Psoas muscle (tissue), 8 donors: ENCODE results near the gene SORBS1. TPM values are rescaled to one million over a fixed set of nuclear protein-coding genes. Genes with fewer than 3 reads are reported as not detected.

Experiments used
- ATAC-seq, 4 donors: fragments of 200-7000 bp; cut with Tn5 transposase; one replicate each; pipeline ENCODE4 v1.9.1; 2020; ENCODE audit warnings: moderate library complexity in 3 of 4, mild to moderate bottlenecking in 2 of 4
- DNase-seq, 2 donors: peaks; one replicate each; pipeline ENCODE4 v3.0.0-alpha.2; 2020
- H3K27ac ChIP-seq: fragments of 200-600 bp; one replicate; pipeline ENCODE4 v1.8.0; 2022
- H3K27me3 ChIP-seq, 3 donors: fragments of 200-600 bp in 1 of 3; one replicate each; pipeline versions ENCODE4 v1.6.1 to v1.8.0; 2013 to 2022; ENCODE audit warnings: low read length in 2 of 3, mild to moderate bottlenecking in 2 of 3, moderate library complexity in 1 of 3; ENCODE audit not compliant: insufficient read depth in 3 of 3
- H3K36me3 ChIP-seq, 2 donors: fragments of 200-600 bp in 1 of 2; one replicate each; pipeline versions ENCODE4 v1.6.1 to v1.8.0; 2013 to 2022; ENCODE audit warnings: low read depth in 1 of 2, mild to moderate bottlenecking in 1 of 2, moderate library complexity in 1 of 2; ENCODE audit not compliant: insufficient read depth in 1 of 2
- H3K4me1 ChIP-seq: fragments of 200-600 bp; one replicate; pipeline ENCODE4 v1.8.0; 2022
- H3K4me3 ChIP-seq: fragments of 200-600 bp; one replicate; pipeline ENCODE4 v1.8.0; 2022; ENCODE audit warnings: mild to moderate bottlenecking
- H3K9me3 ChIP-seq: fragments of 200-600 bp; one replicate; pipeline ENCODE4 v1.8.0; 2022
- WGBS, 3 donors: extraction: QIAGEN DNeasy Blood & Tissue Kit; methylation state at CpG; one replicate each; pipeline versions ENCODE4 v1.1.6 to v1.1.7; 2013; 5-methylcytosine and 5-hydroxymethylcytosine counted together
- intact Hi-C, 2 donors: fragments of 100-400 bp; cut with DNase I; formaldehyde crosslinking; loops; one replicate each; pipeline versions ENCODE4 v1.11.0 to v1.14.2; 2022
- polyA plus RNA-seq, 3 donors: library from polyadenylated mRNA; stranded (reverse); fragments of 200-250 nt; gene quantifications; one replicate each; pipeline ENCODE4 v1.2.3, GENCODE V29; 2013
- total RNA-seq, 4 donors: library from RNA; stranded (reverse); fragmentation: NEBNext Ultra II Directional in 2 of 4; extraction: Animal tissue kit (Norgen Biotek cat#: 25700) in 2 of 4; gene quantifications; one replicate each; pipeline versions ENCODE4 v1.2.1 to v1.2.4, GENCODE V29; 2021 to 2023
- TF ChIP-seq, protein P1 (sequence below): fragments of 200-600 bp; IDR thresholded peaks from one replicate; pipeline ENCODE4 v1.8.0; 2022; ENCODE audit warnings: antibody characterized with exemption
- donor health status: healthy with polysubstance abuse.
- donor health status: DM: no; HTN: no; CAD: no; lungs with moderate emphysema.
- donor health status: Bipolar disorder and iron deficiency.
- donor health status: healthy.
- donor health status: DM: yes; HTN: yes; CAD: no.
- donor health status: DM: no; HTN: no; CAD: no.
- donor health status: DM: no; HTN: no; CAD: no.
- donor health status: DM: yes; HTN: yes; CAD: no.

SORBS1 gene
- total and polyA plus RNA-seq, 7 donors, result 17.3 to 306 (median 145) TPM

DNA sequence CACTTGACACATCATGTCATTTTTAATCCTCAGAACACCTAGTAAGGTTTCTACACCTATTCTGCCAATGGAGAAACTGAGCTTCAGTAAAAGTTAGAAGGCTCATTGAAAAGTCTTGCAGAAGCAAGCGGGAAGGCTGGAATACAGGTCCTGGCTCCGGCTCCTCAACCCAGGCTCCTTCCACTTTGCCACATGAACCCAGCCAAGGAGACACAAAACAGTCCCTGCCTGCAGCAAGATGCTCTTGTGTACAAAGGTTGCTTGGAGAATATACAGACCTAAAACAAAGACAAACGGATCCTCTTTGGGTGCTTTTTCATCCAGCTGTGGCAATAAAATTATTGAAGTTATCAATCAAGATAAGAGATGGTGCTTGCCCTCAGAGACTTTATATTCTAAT is 106.8 kb downstream of the SORBS1 start:
- TF ChIP-seq, protein P1, sequence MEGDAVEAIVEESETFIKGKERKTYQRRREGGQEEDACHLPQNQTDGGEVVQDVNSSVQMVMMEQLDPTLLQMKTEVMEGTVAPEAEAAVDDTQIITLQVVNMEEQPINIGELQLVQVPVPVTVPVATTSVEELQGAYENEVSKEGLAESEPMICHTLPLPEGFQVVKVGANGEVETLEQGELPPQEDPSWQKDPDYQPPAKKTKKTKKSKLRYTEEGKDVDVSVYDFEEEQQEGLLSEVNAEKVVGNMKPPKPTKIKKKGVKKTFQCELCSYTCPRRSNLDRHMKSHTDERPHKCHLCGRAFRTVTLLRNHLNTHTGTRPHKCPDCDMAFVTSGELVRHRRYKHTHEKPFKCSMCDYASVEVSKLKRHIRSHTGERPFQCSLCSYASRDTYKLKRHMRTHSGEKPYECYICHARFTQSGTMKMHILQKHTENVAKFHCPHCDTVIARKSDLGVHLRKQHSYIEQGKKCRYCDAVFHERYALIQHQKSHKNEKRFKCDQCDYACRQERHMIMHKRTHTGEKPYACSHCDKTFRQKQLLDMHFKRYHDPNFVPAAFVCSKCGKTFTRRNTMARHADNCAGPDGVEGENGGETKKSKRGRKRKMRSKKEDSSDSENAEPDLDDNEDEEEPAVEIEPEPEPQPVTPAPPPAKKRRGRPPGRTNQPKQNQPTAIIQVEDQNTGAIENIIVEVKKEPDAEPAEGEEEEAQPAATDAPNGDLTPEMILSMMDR, result no peak
- H3K36me3 ChIP-seq, result no peaks in the 10 kb centered on the region
- 93 to 97% (median 95%) methylated on average over 3 of the region's 3 CpGs for WGBS, 3 donors
- no peak for ATAC-seq
- no peak overlapping the region for H3K4me3 ChIP-seq
- H3K27me3 ChIP-seq, result no peaks in the 10 kb centered on the region
- H3K4me1 ChIP-seq, result peaks cover 45% of the 10 kb centered on the region
- H3K9me3 ChIP-seq, result no peaks in the 10 kb centered on the region
- no peak overlapping the region for H3K27ac ChIP-seq
- intact Hi-C loops, result no loop called here
- no peak for DNase-seq

DNA sequence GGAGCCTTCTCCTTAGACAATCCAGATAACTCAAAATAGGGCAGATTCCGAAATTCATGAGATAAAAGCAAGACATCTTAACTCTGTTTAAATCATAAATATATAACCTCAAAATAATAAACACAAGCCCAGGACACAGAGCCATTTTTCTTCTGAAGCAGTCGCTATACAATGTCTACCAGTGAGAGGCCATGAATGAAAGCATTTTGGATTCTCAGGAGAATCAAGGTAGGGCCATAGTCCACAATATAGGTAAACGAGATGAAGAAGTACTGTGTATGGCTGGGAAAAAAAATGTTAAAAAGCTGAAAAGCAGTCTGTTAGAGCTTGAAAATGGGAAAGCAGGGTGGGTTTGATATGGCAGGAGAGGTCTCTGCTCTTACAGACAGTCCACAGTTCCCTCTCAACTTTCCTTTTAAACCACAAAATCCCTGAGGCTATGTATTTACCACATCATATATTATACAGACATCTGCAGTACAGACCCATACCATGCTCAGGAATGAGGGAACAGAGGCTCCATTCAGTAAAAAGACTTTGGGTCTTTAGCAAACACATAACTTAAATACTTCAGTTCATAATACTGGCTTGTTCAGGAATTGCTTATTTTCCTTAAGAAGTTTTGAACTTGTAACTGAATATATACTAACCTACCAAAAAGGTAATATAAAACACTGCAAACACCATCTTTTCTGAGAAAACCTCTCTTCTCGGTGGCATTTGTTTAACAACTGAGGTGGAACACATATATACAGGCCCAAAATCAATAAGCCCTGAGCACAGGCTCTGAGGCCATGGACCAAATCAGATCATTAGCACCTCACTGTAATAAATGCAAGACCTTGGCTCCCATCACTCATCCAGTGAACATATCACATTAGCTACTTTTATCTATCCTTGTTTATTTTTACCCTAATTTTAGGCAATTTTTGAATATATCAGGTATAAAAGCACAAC is 109.3 kb downstream of the SORBS1 start:
- ATAC-seq (no peak), DNase-seq (no peak)
- WGBS, 3 donors, result 84 to 88% (median 87%) methylated on average over 4 of the region's 4 CpGs
- peak overlapping the region; percentile 24 for H3K4me3 ChIP-seq
- H3K9me3 ChIP-seq, result no peaks in the 10 kb centered on the region
- no peaks in the 10 kb centered on the region for H3K27me3 ChIP-seq
- peaks cover 48% of the 10 kb centered on the region for H3K4me1 ChIP-seq
- H3K27ac ChIP-seq, result peak overlapping the region; percentile 70
- TF ChIP-seq, protein P1, result no peak
- intact Hi-C loops, result no loop called here
- H3K36me3 ChIP-seq, result no peaks in the 10 kb centered on the region

DNA sequence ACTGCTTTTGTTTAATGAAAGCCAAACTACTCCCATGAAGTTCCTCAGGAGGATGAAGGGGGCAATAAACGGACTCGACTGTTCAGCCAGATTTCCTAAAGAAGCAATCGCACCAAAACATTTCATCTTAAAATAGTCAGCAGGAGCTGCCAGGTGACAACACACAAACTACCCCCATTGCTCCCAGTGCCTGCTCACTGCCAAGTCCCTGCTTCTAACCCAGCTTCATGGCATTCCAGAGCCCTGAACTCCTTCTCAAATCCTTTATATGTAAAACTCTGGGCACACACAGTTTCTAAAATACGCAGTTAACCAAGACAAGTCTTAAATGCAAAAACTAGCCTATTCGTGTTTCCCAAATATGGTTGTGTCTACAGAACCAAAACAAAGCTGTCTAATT is 110.0 kb downstream of the SORBS1 start:
- DNase-seq, result no peak
- peak overlapping the region; percentile 70 for H3K27ac ChIP-seq
- H3K4me1 ChIP-seq, result peaks cover 51% of the 10 kb centered on the region
- no peaks in the 10 kb centered on the region for H3K36me3 ChIP-seq
- peak in 3 of 4 donors; percentile 33 to 69 (median 60) for ATAC-seq
- WGBS, 3 donors, result 28 to 36% (median 35%) methylated on average over 5 of the region's 5 CpGs
- TF ChIP-seq, protein P1, result no peak
- intact Hi-C loops, result no loop called here
- no peaks in the 10 kb centered on the region for H3K9me3 ChIP-seq
- peak overlapping the region; percentile 24 for H3K4me3 ChIP-seq
- H3K27me3 ChIP-seq, result no peaks in the 10 kb centered on the region

DNA sequence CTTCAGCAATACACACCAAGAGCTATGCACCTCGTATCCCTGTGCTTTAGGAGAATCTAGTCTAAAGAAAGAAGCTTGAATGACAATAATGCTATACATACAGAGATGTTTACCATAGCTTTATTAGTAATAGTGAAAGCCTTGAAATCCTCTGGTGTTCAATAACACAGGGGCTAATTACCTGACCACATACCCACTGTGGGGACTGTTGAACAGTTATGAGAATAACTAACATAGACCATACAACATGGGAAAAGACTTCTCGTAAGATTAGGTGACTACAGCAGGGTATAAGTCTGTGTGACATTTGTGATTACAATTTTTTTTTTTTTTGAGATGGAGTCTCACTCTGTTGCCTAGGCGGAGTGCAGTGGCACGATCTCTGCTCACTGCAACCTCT is 111.0 kb downstream of the SORBS1 start:
- ATAC-seq, result no peak

More for the DNA sequence above, 111.0 kb downstream of the SORBS1 start:
- peaks cover 61% of the 10 kb centered on the region for H3K4me1 ChIP-seq
- no peaks in the 10 kb centered on the region for H3K27me3 ChIP-seq
- DNase-seq, result no peak
- 96 to 97% (median 97%) methylated on average over 4 of the region's 4 CpGs for WGBS, 3 donors
- peak overlapping the region; percentile 70 for H3K27ac ChIP-seq
- TF ChIP-seq, protein P1, result no peak
- H3K9me3 ChIP-seq, result no peaks in the 10 kb centered on the region
- no peaks in the 10 kb centered on the region for H3K36me3 ChIP-seq
- H3K4me3 ChIP-seq, result no peak overlapping the region
- intact Hi-C loops, result no loop called here
